Brain pericyte (primary cell): Measurements from ENCODE around the gene GALNT8.
"Not testable (repeated sequence)": the region's sequence is repeated elsewhere in the genome, so short reads cannot be mapped to it uniquely, and the experiment has no call there.

Source experiments
- DNase-seq: peaks from one replicate; pipeline ENCODE4 v3.0.0-alpha.2; 2012; ENCODE audit warnings: low read depth, low spot score

The GALNT8 gene

GRCh38 chr12:4719821-4720636, at the start of gene GALNT8:
TSS of gene GALNT8 (plus strand) at chr12:4720400. CDS start at chr12:4720678, 278 bp downstream.
- no peak for DNase-seq

DNA sequence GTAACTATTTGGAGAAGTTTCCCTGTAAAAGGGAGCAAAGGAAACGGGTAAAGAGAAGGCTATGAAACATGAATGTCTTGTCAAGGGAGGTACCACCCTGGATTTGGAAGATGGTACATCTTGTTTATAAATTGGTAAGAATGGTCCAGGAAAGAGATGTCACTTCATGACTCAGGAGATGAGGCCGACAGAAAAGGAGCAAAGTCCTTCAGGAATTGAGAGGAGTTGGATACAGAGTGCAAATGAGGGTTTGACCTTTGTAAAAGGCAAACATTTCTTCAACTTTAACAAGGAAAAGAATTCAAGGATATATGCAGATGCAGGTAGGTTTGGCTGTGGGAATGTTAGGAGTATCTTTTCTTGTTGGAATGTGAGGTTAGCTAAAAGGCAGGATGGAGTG, 40.5 kb upstream of the GALNT8 start:
- no peak for DNase-seq

- no peak for DNase-seq
Observed at GRCh38 chr12:4681732-4682131, 38.5 kb upstream of the GALNT8 start.

- DNase-seq: no peak
Observed at GRCh38 chr12:4685317-4685716, 34.9 kb upstream of the GALNT8 start.

DNA sequence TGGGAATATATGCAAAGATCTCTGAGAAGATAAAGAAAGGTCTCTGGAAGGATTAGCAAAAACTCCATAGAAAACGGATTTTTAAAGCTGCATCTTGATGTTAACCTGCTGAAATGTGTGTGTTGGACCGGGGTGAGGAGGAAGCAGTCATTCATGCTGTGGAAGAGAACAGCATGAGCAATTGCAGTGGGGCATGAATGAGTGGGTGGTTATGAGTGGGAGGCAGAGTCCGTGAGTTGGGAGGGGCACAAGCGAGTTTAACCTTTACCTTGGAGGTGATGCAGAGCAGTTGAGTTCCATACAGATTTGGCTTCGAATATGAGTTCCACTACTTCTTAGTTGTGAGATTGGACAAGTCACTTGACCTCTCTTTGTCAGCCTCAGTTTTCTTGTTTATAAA, 29.4 kb upstream of the GALNT8 start:
- no peak for DNase-seq

- no peak for DNase-seq
Observed at GRCh38 chr12:4700621-4701026, 19.6 kb upstream of the GALNT8 start.

DNA sequence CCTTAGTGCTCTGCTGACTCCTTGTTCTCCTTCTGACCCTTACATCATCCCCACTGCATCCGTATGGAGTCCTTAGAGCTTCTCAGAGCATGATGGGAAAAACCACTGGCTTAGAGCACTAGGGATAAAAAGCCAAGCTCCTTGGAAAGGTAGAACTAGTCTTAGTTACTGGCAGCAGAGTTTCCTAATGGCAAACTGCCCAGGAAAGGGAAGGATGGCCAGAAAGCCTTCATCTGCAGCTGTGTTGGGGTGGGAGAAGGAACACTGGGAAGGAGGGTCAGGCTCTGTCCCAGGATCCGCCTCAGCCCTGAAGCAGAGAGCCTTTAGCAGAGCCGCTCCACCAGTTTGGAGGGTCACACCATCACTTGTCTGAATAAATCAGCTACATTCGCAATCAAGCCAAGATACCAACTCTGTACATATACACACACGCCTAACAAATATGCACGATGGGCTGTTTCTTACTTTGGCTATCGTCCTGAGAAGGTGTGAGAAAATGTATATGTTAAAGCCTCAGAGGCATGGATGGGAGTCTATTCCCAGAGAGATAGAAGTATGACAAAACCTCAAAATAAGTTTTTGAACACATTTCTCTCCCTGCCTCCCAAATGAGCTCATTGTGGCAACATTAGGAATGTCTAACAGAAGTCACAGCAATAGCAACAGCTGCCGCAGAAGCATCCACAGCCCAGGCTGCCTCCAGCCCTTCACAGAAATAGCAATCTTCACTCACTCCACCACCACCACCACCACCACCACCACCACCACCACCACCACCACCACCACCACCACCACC, 18.6 kb upstream of the GALNT8 start:
- DNase-seq: no peak

- no peak for DNase-seq
Observed at GRCh38 chr12:4703676-4704075, 16.5 kb upstream of the GALNT8 start.

DNA sequence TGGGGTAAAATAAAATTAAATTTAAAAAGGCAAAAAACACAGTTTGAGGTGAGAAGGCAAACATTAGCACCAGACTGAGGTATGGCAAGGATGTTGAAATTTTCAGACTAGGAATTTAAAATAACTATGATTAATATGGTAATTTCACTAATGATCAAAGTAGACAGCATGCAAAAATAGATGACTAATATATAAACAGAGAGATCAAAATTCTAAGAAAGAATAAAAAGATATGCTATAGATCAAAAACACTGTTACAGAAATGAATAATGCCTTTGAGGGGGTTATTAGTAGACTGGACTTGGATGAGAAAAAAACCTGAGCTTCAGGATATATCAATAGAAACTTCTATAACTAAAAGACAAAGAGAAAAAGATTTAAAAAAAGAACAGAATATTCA, 14.4 kb upstream of the GALNT8 start:
- DNase-seq: no peak

DNA sequence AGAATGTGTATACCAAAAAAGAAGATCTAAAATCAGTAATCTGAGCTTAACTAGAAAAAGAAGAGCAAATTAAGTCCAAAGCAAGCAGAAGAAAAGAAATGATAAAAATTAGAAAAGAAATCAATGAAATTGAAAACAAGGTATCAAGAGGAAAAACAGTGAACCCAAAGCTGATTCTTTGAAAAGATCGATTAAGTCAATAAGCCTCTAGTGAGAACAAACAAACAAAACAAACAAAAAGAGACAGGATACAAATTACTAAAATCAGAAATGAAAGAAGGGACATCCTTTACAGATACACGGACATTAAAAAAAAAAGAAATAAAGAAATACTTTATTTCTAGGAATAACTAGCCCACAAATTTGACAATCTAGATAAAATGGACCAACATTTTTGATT, 12.9 kb upstream of the GALNT8 start:
- no peak for DNase-seq

GRCh38 chr12:4710113-4710512, 10.1 kb upstream of the GALNT8 start:
- DNase-seq: no peak

DNA sequence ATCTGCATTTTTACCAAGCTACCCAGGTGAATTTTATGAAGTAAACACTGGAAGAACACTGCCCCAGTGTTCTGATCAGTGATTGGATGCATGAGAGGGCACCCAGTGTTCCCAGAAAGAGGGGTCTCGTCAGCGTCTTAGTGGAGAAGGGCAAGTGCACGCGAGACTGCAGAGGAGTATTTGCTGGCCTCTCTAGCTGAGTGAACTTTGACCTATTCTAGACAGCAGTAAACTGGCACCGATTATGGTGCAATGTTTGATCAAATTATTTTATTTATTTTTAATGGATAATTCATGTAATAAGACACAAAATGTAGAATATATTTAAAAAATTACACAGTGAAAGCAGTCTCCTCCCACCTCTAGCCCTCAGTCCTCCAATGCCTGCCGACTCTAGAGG, 5.3 kb upstream of the GALNT8 start:
- DNase-seq: no peak

DNA sequence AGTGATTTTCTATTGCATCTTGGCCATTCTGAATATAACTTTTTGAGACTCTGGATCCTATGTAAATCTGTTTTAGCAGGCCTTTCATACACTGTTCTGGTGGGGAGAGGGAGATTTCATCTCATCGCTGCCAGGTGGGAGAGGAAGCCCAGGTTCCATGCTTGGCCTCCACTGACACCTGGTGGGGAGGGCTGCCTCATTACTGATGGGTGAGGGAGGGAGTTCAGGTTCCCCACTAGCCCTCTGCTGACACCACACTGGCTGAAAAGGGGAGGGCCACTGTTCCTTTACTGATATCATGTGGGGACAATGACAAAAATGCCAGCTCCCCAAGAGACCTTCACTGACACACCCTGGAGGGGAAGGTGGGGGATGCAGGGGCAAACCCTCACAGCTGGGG, 2.4 kb upstream of the GALNT8 start:
- no peak for DNase-seq

GRCh38 chr12:4720637-4720995, 416 bp downstream of the GALNT8 start:
- DNase-seq: no peak

GRCh38 chr12:4721587-4721986, 1.4 kb downstream of the GALNT8 start:
- not testable (repeated sequence) for DNase-seq

DNA sequence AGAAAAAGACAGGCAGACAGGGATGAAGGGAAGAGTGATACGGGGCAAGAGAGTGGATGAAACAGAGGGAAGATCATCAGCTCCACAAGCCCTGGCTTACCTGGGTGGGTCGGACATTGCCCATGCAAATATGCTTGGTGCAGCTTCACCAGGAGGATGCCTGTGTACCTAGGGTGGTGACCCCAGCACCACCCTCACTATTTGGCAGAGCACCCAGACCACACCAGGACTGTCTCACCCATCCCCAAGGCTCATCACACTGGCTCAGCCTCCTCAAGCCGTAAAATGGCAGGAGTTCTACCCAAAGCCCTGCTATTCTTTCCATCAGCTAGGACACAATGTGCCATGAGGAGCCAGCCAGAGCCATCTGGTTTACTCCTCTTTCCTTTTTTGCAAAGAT, 3.0 kb downstream of the GALNT8 start:
- DNase-seq: no peak

GRCh38 chr12:4725057-4725456, 4.9 kb downstream of the GALNT8 start:
- no peak for DNase-seq

DNA sequence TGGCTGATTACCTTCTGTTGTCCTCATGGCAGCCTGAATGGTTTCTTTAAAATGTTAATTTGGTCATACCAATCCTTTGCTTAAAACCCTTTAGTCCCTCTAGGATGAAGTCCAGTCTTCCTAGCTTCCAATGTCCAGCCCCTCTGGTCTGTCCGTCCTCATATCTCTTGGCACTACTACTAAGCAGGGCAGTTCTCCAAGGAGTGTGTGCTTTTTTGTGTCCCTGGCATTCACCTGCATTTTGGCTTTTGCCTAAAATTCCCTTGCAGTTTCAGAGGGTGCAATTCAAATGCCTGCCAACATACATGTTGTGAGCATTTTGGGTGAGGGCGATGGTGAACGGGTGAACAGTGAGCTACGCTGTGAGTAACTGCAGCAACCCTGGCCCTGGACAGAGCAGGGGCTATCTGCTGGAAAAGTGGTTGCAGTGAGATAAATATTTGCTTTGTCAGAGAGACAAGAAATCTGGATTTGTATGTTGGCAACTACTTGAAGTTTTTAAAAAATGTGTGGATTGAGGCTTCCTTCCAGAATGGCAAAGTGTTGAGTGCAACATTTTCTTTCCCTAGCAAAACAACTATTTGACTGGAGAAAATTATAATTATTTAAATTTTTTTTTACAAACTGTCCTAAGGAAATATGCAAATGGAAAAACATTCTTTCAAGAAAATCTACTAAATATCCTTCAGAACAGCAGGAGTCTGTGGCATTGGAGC, 14.6 kb downstream of the GALNT8 start:
- no peak for DNase-seq

- no peak for DNase-seq
Observed at GRCh38 chr12:4736091-4736490, 15.9 kb downstream of the GALNT8 start.

DNA sequence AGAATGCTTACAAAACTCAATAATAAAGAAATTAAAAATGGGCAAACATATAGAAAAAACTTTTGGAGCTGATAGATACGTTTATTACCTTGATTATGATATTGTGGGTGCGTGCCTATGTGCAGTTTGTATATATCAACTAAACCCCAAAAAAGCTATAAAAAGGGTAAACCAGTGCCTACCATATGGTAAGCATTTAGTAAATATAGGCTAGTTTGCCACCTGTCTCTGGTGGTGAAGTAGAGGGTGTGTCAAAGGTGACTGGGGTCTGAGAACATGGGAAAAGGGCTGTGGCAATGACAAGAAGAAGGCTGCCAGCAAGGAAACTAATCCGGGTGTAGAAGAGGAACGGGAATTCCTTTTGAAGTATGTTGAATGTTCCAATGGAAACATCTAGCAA, 18.3 kb downstream of the GALNT8 start:
- no peak for DNase-seq

- no peak for DNase-seq
Observed at GRCh38 chr12:4742416-4742970, 22.3 kb downstream of the GALNT8 start.

- DNase-seq: no peak
Observed at GRCh38 chr12:4743046-4743445, 22.8 kb downstream of the GALNT8 start.
